PFSK-1 (cell line): Measurements from ENCODE around the gene SAMD1.

Source experiments
- POLR2AphosphoS5 ChIP-seq: IDR thresholded peaks from 2 replicates; pipeline ENCODE4 v1.6.1; 2012; ENCODE audit warnings: low read depth, mild to moderate bottlenecking, control low read depth, low read length, moderate library complexity
- REST ChIP-seq, 2 experiments: IDR thresholded peaks; 2 replicates each; pipeline versions ENCODE4 v1.6.1 to v1.8.0; 2011 to 2012; ENCODE audit warnings: low read depth in 2 of 2, low read length in 2 of 2, control low read depth in 1 of 2, inconsistent platforms in 1 of 2, mild to moderate bottlenecking in 1 of 2, moderate library complexity in 1 of 2; ENCODE audit not compliant: insufficient read depth in 1 of 2
- SIN3A ChIP-seq: IDR thresholded peaks from 2 replicates; pipeline ENCODE4 v1.6.1; 2012; ENCODE audit warnings: mild to moderate bottlenecking, low read length, moderate library complexity, borderline replicate concordance; ENCODE audit not compliant: insufficient read depth
- TAF1 ChIP-seq: IDR thresholded peaks from 2 replicates; pipeline ENCODE4 v1.6.1; 2012; ENCODE audit warnings: low read length, control low read depth, borderline replicate concordance; ENCODE audit not compliant: insufficient read depth

DNA sequence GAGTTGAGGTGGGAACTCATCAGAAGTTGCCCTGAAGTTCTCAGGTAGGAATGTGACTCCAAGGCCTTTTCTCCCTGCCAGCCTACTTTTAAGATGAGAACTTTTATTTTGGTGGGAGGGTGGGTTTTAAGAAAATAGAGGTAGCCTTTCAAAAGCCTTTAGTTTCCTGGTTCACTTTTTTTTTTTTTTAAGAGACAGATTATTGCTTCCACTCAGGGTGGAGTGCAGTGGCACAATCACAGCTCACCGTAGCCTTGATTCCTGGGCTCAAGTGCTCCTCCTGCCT lies 7.9 kb downstream of the SAMD1 start:
- TF ChIP-seq SIN3A (no peak), REST (IDR thresholded peaks at IDR 0.05; ENCODE audit: insufficient read depth in 1 of 2, low read depth in 2 of 2, low read length in 2 of 2) (no peak), TAF1 (no peak), POLR2AphosphoS5 (no peak)
